ENCODE data around the gene IGDCC3.

The IGDCC3 gene

DNA sequence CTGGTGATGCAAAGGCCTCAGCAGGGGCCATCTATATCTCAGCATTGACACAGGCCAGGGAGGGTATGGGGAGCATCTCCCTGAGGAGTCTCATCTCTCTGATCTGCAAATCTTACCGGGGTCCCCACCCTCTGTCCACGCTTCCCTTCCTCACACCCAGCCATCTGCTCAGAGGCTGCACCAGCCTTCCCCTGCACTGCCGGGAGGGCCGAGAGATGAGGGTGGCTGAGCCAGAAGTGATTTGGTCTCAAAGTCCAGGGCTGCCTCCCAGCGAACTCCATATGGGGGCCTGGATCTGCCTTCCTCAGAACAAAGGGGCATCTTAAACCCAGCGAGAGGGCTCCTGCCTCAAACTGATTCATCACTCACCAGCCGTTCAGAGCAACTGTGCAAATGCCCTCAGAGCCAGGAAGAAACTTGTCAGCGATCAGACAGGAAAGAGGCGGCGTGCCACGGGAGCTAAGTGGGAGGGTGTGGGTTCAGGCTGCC, 4.6 kb downstream of the IGDCC3 start:
- DNase-seq (ENCODE audit: low spot score), result no peak
- TF ChIP-seq, protein P1, sequence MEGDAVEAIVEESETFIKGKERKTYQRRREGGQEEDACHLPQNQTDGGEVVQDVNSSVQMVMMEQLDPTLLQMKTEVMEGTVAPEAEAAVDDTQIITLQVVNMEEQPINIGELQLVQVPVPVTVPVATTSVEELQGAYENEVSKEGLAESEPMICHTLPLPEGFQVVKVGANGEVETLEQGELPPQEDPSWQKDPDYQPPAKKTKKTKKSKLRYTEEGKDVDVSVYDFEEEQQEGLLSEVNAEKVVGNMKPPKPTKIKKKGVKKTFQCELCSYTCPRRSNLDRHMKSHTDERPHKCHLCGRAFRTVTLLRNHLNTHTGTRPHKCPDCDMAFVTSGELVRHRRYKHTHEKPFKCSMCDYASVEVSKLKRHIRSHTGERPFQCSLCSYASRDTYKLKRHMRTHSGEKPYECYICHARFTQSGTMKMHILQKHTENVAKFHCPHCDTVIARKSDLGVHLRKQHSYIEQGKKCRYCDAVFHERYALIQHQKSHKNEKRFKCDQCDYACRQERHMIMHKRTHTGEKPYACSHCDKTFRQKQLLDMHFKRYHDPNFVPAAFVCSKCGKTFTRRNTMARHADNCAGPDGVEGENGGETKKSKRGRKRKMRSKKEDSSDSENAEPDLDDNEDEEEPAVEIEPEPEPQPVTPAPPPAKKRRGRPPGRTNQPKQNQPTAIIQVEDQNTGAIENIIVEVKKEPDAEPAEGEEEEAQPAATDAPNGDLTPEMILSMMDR (IDR thresholded peaks at IDR 0.05; ENCODE audit: extremely low read depth, insufficient read depth, missing control alignments), result no peak
- in situ Hi-C loops (cut with MboI; ENCODE audit: low pct_unique_long_range_greater_than_20kb, low sequenced_read_pairs, unreplicated experiment), result no loop called here

DNA sequence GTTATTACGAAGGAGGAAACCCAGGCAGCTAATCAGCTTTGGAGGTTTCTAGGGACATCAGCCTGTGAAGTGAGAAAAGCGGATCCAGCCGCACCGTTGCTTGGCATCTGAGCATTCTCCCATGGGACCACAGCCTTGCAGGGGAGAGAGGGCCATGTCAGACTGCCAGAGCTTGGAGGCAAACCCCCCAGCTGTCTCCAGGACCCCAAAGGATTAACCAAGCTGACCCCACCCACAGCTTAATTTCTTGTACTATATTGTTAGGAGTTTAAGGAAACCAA, 5.1 kb downstream of the IGDCC3 start:
- no peak for DNase-seq (ENCODE audit: low spot score)
- in situ Hi-C loops (cut with MboI; ENCODE audit: low pct_unique_long_range_greater_than_20kb, low sequenced_read_pairs, unreplicated experiment), result no loop called here
- TF ChIP-seq, protein P1 (IDR thresholded peaks at IDR 0.05; ENCODE audit: extremely low read depth, insufficient read depth, missing control alignments), result no peak

- TF ChIP-seq, protein P1 (IDR thresholded peaks at IDR 0.05; ENCODE audit: extremely low read depth, insufficient read depth, missing control alignments), result no peak
- in situ Hi-C loops (cut with MboI; ENCODE audit: low pct_unique_long_range_greater_than_20kb, low sequenced_read_pairs, unreplicated experiment), result no loop called here
- no peak for DNase-seq (ENCODE audit: low spot score)
Observed at GRCh38 chr15:65371976-65372786, 5.6 kb downstream of the IGDCC3 start.

- TF ChIP-seq, protein P1 (IDR thresholded peaks at IDR 0.05; ENCODE audit: extremely low read depth, insufficient read depth, missing control alignments), result no peak
- in situ Hi-C loops (cut with MboI; ENCODE audit: low pct_unique_long_range_greater_than_20kb, low sequenced_read_pairs, unreplicated experiment), result no loop called here
- DNase-seq (ENCODE audit: low spot score), result no peak
Observed at GRCh38 chr15:65370885-65371284, 6.9 kb downstream of the IGDCC3 start.

DNA sequence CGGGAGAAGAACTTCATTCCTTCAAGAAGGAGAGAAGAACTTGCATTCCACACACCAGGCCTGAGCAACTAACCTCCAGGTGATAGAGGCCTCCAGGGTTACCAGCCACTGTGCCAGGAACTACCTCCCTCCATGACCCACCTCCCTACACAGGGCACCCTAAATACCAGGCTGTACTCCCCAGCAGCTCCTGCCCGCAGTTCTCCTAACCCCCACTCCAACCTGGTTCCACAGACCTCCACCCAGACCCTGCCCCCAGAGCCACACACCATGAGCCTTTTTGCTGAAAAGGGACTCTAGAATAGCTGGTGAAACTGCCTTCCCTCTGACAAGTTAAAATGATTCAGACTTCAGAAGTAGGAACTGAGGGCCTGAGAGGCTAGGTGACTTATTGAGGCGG, 8.2 kb downstream of the IGDCC3 start:
- in situ Hi-C loops (cut with MboI; ENCODE audit: low pct_unique_long_range_greater_than_20kb, low sequenced_read_pairs, unreplicated experiment), result no loop called here
- no peak for DNase-seq (ENCODE audit: low spot score)
- TF ChIP-seq, protein P1 (IDR thresholded peaks at IDR 0.05; ENCODE audit: extremely low read depth, insufficient read depth, missing control alignments), result no peak

- DNase-seq (ENCODE audit: low spot score), result no peak
- in situ Hi-C loops (cut with MboI; ENCODE audit: low pct_unique_long_range_greater_than_20kb, low sequenced_read_pairs, unreplicated experiment), result no loop called here
- TF ChIP-seq, protein P1 (IDR thresholded peaks at IDR 0.05; ENCODE audit: extremely low read depth, insufficient read depth, missing control alignments), result no peak
Observed at GRCh38 chr15:65369212-65369547, 8.6 kb downstream of the IGDCC3 start.
